GM19372 (cell line): ENCODE results near the gene HGFAC.

ENCODE experiments used
- ATAC-seq: cut with Tn5 transposase; IDR thresholded peaks from one replicate; pipeline ENCODE4 v1.9.1; 2021; ENCODE audit warnings: mild to moderate bottlenecking, low read depth, moderate library complexity; ENCODE audit not compliant: unreplicated experiment

The HGFAC gene

GRCh38 chr4:3423406-3423805, 18.4 kb upstream of the HGFAC start:
- no peak for ATAC-seq

GRCh38 chr4:3423952-3424351, 17.8 kb upstream of the HGFAC start:
- ATAC-seq, result no peak

GRCh38 chr4:3424522-3425095, 17.2 kb upstream of the HGFAC start:
- no peak for ATAC-seq

DNA sequence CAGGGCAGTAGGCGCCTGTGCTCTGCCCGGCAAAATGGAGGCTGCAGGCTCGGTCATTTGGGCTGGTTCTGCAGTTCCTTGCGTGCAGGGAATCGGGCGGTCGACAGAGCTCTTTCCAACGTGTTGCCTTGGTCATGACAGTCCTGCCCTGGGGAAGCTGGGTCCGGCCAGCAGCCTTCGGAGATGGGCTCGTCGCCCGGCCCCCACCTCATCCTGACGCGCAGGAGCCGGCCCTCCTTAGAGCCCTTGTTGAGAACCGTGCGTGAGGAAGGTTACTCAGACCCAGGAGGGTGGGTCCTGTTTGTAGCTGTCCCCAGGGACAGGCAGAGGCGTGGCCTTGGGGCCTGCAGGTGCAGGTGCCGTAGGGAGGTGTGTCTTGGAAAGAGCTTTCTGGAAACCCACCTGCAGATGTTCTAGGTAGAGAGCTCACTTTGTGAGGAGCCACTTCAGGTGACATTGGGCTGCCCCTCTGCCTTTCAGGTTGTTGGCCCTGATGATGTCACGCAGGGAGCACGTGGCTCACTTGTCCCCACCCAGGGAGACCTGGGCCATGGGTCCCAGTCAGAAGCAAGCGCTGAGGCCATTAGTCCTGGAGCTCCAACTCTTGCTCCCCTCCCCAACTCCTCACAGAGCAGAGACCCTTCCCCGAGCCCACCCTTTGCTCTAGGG, 15.2 kb upstream of the HGFAC start:
- no peak for ATAC-seq

DNA sequence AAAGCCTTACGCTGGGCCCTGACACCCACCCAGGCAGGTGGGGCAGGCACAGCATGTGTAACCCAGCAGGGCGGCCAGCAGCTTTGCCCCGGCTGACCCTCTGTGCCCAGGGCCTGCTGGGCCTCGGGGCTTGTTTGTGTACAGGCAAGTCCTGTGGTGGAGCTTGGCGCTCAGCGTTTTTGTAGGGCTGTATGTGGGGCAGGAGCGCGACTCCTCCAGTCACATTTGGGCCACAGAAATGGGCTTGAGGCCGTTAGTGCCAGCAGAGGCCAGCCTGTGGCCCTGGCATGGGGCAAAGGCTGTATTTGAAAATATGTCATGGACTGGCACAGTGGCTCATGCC, 14.7 kb upstream of the HGFAC start:
- ATAC-seq, result no peak

DNA sequence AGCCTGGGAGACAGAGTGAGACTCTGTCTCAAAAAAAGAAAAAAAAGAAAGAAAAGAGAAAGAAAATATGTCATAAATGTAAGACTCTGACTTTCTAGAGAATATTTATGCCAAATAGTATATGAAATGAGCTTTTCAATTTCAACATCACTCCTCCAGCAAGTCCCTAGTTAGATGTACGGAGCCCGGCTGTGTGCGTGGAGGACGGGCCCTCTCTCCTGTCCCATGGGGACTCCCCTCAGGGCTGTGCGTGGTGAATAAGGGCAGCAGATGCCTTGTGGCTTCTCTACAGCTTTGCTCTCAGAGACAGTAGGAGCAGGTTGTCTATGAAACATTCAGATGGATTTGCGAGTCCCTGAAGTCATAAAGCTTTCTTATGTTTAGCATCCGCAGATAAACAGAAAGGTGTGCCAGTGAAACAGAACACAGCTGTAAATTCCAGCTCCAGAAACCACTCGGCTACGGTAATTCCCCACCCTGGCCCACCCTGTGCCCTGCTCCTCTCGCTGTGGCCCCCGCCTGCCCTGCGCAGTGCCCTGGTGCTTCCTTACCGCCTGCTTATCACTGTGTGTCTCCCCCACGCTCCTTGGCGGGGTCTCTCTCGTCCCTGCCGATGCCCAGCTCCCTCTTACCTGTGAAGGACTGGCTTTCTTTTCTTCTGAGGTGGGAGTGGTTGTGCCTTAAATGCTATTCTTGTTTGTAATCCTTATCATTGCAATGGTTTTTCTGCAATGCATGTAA, 13.9 kb upstream of the HGFAC start:
- no peak for ATAC-seq

GRCh38 chr4:3429651-3430050, 12.1 kb upstream of the HGFAC start:
- ATAC-seq, result no peak

DNA sequence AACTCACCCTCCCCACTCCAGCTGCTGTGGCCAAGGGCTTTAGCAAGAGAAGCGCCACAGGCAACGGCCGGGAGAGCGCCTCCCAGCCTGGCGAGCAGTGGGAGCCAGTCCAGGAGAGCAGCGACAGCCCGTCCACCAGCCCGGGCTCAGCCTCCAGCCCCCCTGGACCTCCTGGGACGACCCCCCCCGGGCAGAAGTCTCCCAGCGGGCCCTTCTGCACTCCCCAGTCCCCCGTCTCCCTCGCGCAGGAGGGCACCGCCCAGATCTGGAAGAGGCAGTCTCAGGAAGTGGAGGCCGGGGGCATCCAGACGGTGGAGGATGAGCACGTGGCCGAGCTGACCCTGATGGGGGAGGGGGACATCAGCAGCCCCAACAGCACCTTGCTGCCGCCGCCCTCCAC, 11.2 kb upstream of the HGFAC start:
- no peak for ATAC-seq

DNA sequence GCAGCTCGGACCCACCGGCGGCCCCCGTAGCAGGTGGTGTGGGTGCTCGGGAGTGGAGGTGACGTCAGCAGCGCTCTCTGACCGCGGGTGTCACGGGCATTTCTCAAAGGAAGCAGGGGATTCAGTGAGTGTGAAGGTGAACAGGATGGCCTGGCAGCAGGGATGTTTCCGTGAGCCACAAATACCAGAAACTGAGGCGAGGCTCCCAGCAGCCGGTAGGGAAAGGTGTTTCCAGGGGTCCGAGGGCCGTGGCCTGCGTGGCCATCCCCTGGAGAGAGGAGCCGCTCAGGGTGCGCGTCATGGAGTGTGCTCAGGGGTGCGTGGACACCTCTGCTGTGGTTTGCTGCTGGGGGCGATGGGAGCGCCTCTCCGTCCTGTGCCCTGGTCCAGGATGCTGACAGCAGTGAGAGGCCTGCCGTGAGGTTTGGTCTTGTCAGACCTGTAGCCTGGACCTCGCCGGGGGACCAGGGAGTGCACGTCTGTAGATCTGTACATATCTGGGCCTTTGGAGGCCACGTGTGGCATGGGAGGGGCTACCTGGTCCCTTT, 10.2 kb upstream of the HGFAC start:
- ATAC-seq, result no peak

DNA sequence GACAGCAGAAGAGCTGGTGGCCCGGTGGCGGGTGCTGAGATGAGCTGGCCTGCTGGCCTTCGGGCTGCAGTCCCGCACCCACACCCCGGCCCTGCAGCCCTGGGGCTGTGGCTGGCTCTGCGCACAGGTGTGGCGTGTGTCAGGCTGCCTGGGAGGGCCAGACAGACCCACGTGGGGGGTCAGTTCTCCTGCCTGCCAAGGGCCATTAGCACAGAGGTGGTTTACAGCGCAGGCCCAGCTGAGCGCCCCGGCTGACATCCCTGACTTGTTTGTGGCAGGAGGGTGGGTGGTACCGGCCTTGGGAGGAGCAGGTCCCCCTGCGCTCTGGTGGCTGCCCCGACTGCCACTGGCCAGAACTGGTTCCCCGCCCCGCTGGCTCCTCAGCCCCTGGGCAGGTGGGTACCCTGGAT, 9.4 kb upstream of the HGFAC start:
- no peak for ATAC-seq

DNA sequence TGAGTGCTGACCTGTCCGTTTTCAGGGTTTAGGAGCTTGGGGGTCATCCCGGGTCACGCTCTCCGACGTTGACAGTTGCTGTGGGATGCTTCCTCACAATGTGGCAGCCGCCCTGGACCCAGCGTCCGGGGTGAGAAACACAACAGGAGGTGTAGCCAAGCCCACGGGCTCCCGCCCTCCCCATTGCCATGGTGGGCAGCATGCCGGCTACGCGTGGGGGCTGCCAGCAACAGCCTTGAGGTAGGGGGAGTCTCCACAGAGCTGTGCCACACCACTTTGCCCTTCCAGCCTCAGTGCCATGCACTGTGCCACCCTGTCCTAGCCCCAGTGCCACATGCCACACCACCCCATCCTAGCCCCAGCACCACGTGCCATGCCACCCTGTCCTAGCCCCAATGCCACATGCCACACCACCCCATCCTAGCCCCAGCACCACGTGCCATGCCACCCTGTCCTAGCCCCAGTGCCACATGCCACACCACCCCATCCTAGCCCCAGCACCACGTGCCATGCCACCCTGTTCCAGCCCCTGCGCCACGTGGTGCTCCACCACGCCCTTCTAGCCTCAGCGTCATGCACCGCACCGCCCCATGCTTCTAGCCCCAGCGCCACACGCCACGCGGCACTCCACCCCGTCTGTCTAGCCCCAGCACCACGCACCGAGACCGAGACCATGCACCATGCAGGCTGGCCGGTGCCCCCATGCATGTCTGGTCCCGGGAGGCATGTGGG, 8.5 kb upstream of the HGFAC start:
- ATAC-seq, result no peak

DNA sequence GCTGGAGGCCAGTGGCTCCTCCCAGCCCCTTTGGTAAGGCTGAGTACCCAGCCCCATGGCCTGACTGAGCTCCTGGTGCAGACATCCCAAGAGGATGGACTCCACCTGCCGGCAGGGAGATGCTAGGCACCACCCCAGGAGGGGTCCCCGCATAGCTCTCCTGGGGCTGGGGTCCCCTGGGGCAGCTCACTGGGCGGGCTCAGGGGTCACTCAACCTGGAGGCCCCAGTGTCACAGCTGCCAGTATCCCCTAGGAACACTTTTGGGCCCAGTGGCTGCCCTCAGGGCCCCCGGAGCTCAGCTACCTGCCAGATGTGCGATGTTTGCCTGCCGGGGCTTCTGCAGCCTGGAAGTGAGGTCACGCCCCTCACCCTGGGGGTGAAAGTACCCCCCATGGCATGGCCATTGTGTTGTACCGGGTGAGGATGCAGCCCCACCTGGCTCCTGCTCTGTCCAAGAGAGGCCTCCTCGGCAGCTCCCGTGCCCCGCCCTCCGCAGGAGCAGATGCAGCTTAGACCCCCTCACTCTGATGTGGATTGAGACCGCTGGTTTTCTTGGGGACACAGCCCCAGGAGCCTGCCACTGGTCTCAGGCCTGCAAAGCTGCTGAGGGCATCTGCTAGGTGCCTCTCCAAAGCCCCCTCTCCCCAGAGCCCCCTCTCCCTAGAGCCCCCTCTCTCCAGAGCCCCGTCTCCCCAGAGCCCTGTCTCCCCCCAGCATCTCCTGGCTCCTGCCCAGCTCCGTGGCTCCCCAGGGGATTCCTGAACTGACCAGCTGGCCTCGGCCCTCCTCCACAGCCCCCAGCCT, 6.7 kb upstream of the HGFAC start:
- ATAC-seq, result no peak

GRCh38 chr4:3435686-3435956, 6.1 kb upstream of the HGFAC start:
- ATAC-seq, result no peak

DNA sequence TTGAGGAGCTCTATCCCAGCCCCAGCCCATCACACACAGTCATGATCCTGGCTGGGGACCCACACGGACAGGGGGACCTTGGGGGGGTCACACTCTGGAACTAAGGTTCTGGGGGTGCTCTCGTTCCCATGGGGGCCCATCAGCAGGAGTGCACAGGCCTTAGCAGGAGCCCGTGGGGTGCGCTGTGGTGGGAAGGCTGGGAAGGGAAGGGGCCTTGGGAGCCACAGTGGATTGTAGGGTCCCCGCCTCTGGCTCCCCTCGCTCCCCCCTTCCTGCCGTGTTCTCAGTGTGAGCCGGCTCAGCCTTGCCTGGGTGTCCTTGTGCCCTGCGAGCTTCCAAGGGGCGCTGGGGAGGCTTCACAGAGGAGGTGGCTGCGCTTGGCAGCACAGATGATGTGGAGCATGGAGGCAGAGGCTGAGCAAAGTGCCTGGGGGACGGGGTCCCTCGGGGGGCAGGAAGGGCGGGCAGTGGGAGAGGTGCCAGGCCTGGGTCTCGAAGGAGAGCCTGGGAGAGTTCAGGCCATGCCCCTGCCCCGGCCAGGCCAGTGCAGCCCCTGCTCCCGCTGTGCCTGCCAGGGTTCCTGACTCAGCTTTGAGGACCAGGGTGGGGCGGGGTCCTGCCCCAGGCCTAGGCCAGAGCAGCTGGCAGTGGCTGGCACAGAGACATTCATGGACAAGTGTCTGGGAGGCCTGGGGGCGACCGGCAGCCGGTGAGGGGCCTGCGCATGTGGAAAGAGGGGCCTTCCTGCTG, 5.5 kb upstream of the HGFAC start:
- ATAC-seq, result no peak

DNA sequence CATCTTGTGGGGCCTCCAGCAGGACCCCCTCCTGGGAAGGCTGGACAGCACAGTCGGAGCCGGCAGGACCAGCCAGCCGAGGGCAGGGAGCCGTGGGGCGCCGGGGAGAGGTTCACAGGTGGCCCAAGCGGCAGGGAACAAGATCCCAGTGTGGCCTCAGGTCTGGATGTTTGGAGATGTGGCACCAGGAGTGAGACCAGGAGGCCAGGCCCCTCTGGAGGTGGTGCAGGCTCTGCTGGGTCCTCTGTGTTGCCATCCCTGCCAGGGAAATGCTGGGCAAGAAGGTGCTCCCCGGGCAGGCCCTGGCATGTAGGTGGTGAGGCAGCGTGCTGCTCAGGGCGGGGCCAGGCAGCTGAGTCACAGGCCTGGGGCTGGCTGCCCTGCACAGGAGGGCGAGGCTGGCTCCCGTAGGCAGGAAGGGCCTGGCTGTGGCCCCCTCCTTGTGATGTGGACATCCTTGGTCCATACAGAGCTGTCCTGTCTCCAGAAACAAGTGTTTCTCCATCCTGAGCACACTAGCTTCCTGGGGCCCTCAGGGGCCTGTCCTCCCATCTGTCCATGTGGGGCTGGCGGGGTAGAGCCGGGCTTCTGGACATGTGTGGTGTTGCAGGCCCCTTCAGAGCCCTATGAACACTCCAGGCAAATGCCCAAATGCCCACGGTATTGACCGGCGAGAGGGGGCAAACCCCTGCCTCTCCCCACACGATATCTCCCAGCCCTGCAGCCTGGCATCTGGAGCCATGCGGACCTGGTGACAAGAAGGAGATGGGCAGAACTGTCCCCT, 4.8 kb upstream of the HGFAC start:
- no peak for ATAC-seq

GRCh38 chr4:3437582-3437936, 4.2 kb upstream of the HGFAC start:
- no peak for ATAC-seq

DNA sequence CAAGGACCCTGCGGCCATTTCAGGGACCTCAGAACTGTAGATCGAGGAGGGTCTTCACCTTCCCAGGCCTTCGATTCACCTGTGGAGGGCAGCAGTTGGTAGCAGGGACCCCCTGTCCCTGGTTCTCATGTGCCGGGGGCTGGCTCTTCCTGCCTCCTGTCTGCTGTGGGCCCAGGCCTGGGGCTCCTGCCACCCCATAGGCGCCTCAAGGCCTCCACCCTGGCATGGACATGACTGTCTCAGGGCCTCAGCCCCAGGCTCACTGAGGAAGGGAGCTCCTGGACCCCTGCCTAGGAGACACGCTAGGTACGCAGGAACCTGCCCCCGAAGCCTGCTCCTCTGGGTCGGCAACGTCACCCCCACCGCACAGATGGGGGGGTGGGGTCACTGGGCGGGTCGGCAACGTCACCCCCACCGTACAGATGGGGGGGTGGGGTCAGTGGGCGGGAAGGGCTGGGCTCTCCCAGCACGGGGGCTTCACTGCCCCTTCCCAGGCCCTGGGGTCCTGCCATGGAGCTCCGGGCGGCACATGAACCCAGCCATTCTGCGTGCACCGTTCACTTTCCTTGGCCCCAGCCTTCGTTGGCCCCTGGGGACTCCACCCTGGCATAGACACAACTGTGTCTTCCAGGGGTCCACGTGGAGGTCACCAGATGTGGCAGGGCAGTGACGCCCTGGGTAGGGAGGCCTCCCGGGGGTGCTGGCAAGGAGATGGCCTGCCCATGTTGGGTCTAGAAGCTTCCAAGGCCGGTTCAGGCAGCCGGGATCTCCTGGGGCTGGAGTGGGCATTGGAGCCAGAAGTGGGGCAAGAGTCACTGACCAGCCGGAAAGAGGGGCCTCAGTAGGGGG, 3.5 kb upstream of the HGFAC start:
- no peak for ATAC-seq

GRCh38 chr4:3438847-3439180, 3.0 kb upstream of the HGFAC start:
- no peak for ATAC-seq
